ENCODE measurements around the gene SNPH.
A peak's percentile ranks its signal among the peaks of the same experiment; 100 is the strongest.

SNPH gene

DNA sequence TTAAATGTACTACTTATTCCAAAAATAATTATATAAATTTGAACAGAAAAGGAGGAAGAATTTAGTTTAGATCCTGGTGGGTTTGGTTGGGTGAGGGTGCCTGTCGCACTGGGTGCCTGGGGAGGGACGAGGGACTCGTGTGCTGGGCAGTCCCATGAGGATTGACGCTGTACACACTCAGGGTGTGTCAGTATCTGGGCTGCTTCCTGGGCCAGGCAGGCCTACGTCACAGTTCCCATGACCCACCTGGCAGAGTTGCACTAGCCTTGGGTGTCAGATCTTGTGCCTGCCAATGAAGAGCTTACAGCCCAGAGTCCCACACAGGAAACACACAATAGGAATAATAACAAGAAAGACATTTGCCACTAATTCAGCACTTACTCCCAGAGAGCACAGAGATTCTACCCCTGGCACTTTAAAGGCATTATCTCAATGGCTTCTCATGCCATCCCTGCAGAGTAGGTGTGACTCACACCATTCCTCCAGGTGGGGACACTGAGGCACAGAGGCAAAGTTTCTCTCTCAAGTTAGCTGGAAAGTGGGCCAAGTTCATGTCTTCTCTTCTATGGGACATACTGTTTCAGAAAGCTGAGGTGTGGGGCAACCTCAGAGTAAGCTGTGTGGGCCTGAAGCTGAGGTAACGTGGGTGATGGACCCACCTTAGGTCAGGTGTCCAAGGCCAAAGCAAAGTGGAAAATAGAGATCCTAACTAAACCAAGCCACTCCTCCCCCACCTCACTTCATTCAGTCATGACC is 64.2 kb downstream of the SNPH start:
- peaks cover 19 to 27% of the 10 kb centered on the region in 2 donors for H3K4me1 ChIP-seq (ENCODE audit: control insufficient read depth in 1 of 2, insufficient read depth in 2 of 2, low read length in 2 of 2)
- no peak overlapping the region for H3K4me3 ChIP-seq (ENCODE audit: low read depth in 1 of 2, low read length in 2 of 2)
- H3K36me3 ChIP-seq (ENCODE audit: control insufficient read depth in 1 of 2, insufficient read depth in 2 of 2, low read length in 2 of 2), result peaks cover 0 to 24% of the 10 kb centered on the region in 2 donors
- no peaks in the 10 kb centered on the region for H3K27me3 ChIP-seq (ENCODE audit: low read depth, low read length)
- H3K9me3 ChIP-seq (ENCODE audit: control insufficient read depth in 1 of 2, low read length in 2 of 2), result no peaks in the 10 kb centered on the region
- H3K27ac ChIP-seq (ENCODE audit: low read length), result peak overlapping the region; percentile 98

- Histone ChIP-seq H3K27me3 (ENCODE audit: low read depth, low read length) (no peaks in the 10 kb centered on the region), H3K4me1 (ENCODE audit: control insufficient read depth in 1 of 2, insufficient read depth in 2 of 2, low read length in 2 of 2) (peaks cover 18 to 27% of the 10 kb centered on the region in 2 donors), H3K9me3 (ENCODE audit: control insufficient read depth in 1 of 2, low read length in 2 of 2) (no peaks in the 10 kb centered on the region), H3K4me3 (ENCODE audit: low read depth in 1 of 2, low read length in 2 of 2) (no peak overlapping the region), H3K36me3 (ENCODE audit: control insufficient read depth in 1 of 2, insufficient read depth in 2 of 2, low read length in 2 of 2) (peaks cover 0 to 20% of the 10 kb centered on the region in 2 donors), H3K27ac (ENCODE audit: low read length) (peak overlapping the region; percentile 98)
Measured at GRCh38 chr20:1331101-1331500, 65.0 kb downstream of the SNPH start.

DNA sequence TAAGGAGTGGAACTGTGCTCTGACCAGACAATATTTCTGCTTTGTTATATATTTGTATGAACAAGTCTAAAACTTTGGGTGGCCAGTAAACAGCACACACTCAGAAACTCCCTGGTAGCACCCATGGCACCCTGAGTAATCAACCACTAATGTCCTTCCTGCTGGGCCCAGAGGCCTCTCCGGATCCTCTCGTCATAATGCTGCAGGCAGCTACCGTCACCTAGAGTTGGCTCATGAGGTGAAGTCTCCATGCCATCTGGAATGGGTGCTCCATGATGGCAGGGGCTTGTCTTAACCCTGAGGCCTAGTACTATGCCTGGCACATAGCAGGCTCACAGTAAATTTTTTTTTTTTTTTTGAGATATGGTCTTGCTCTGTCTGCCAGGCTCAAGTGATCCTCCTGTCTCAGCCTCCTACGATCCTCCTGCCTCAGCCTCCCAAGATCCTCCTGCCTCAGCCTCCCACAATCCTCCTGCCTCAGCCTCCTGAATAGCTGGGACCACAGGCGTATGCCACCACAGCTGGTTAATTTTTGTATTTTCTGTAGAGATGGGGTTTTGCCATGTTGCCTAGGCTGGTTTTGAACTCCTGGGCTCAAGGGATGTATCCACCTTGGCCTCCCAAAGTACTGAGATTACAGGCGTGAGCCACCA is 65.8 kb downstream of the SNPH start:
- peaks cover 11 to 25% of the 10 kb centered on the region in 2 donors for H3K4me1 ChIP-seq (ENCODE audit: control insufficient read depth in 1 of 2, insufficient read depth in 2 of 2, low read length in 2 of 2)
- no peak overlapping the region for H3K27ac ChIP-seq (ENCODE audit: low read length)

GRCh38 chr20:1332749-1333300 is 66.7 kb downstream of the SNPH start:
- H3K27me3 ChIP-seq (ENCODE audit: low read depth, low read length), result no peaks in the 10 kb centered on the region
- H3K27ac ChIP-seq (ENCODE audit: low read length), result no peak overlapping the region
- peaks cover 6 to 25% of the 10 kb centered on the region in 2 donors for H3K4me1 ChIP-seq (ENCODE audit: control insufficient read depth in 1 of 2, insufficient read depth in 2 of 2, low read length in 2 of 2)
- H3K9me3 ChIP-seq (ENCODE audit: control insufficient read depth in 1 of 2, low read length in 2 of 2), result no peaks in the 10 kb centered on the region
- peaks cover 0 to 20% of the 10 kb centered on the region in 2 donors for H3K36me3 ChIP-seq (ENCODE audit: control insufficient read depth in 1 of 2, insufficient read depth in 2 of 2, low read length in 2 of 2)
- no peak overlapping the region for H3K4me3 ChIP-seq (ENCODE audit: low read depth in 1 of 2, low read length in 2 of 2)

More for the DNA sequence above, 65.8 kb downstream of the SNPH start:
- no peaks in the 10 kb centered on the region for H3K9me3 ChIP-seq (ENCODE audit: control insufficient read depth in 1 of 2, low read length in 2 of 2)
- H3K36me3 ChIP-seq (ENCODE audit: control insufficient read depth in 1 of 2, insufficient read depth in 2 of 2, low read length in 2 of 2), result peaks cover 0 to 20% of the 10 kb centered on the region in 2 donors
- H3K4me3 ChIP-seq (ENCODE audit: low read depth in 1 of 2, low read length in 2 of 2), result no peak overlapping the region
- H3K27me3 ChIP-seq (ENCODE audit: low read depth, low read length), result no peaks in the 10 kb centered on the region

DNA sequence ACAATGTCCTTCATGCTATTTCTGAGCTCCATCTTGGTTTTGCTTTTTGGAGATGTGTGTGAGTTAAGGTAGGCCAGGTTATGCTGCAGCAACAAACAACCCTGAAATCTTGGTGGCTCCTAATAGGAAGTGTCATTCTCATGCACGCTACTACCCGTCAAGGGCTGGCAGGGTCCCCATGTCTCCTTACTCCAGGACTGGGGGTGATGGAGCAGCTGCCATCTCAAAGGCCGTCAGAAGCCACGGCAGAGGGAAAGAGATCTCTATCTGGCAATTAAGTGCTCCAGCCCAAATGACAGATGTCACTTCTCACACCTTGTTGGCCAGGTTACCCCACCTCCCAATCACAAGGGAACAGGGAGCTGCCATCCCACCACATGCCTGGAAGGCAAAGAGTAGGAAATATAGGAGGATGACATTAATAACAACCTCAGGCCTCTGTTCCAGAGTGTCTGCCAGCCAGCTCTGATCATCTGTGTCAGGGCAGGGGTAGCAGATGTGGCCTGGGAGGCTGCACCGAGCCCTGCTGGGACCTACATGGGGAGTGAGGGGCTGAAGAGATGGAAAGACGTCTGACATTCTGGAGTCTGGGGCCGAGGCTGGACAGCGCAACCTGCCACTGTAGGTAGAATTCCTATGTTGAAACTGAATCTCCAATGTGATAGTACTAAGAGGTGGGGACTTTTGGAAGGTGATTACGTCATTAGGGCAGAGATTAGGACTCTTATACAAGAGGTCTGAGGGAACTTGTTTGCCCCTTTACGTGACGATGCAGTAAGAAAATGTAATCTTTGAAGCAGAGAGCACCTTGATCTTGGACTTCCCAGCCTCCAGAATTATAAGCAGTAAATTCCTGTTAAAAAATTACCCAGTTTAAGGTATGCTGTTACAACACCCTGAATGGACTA is 67.6 kb downstream of the SNPH start:
- Histone ChIP-seq H3K27me3 (ENCODE audit: low read depth, low read length) (no peaks in the 10 kb centered on the region), H3K4me1 (ENCODE audit: control insufficient read depth in 1 of 2, insufficient read depth in 2 of 2, low read length in 2 of 2) (peaks cover 4 to 17% of the 10 kb centered on the region in 2 donors), H3K4me3 (ENCODE audit: low read depth in 1 of 2, low read length in 2 of 2) (no peak overlapping the region), H3K9me3 (ENCODE audit: control insufficient read depth in 1 of 2, low read length in 2 of 2) (no peaks in the 10 kb centered on the region), H3K36me3 (ENCODE audit: control insufficient read depth in 1 of 2, insufficient read depth in 2 of 2, low read length in 2 of 2) (peaks cover 0 to 20% of the 10 kb centered on the region in 2 donors), H3K27ac (ENCODE audit: low read length) (no peak overlapping the region)

- Histone ChIP-seq H3K9me3 (ENCODE audit: control insufficient read depth in 1 of 2, low read length in 2 of 2) (no peaks in the 10 kb centered on the region), H3K27me3 (ENCODE audit: low read depth, low read length) (no peaks in the 10 kb centered on the region), H3K4me3 (ENCODE audit: low read depth in 1 of 2, low read length in 2 of 2) (no peak overlapping the region), H3K36me3 (ENCODE audit: control insufficient read depth in 1 of 2, insufficient read depth in 2 of 2, low read length in 2 of 2) (peaks cover 0 to 20% of the 10 kb centered on the region in 2 donors), H3K27ac (ENCODE audit: low read length) (no peak overlapping the region), H3K4me1 (ENCODE audit: control insufficient read depth in 1 of 2, insufficient read depth in 2 of 2, low read length in 2 of 2) (peaks cover 4 to 14% of the 10 kb centered on the region in 2 donors)
Measured at GRCh38 chr20:1334370-1334731, 68.3 kb downstream of the SNPH start.

GRCh38 chr20:1334761-1335160 is 68.7 kb downstream of the SNPH start:
- H3K4me1 ChIP-seq (ENCODE audit: control insufficient read depth in 1 of 2, insufficient read depth in 2 of 2, low read length in 2 of 2), result peaks cover 4 to 14% of the 10 kb centered on the region in 2 donors
- no peaks in the 10 kb centered on the region for H3K9me3 ChIP-seq (ENCODE audit: control insufficient read depth in 1 of 2, low read length in 2 of 2)
- no peak overlapping the region for H3K4me3 ChIP-seq (ENCODE audit: low read depth in 1 of 2, low read length in 2 of 2)
- peaks cover 0 to 20% of the 10 kb centered on the region in 2 donors for H3K36me3 ChIP-seq (ENCODE audit: control insufficient read depth in 1 of 2, insufficient read depth in 2 of 2, low read length in 2 of 2)
- H3K27ac ChIP-seq (ENCODE audit: low read length), result no peak overlapping the region
- no peaks in the 10 kb centered on the region for H3K27me3 ChIP-seq (ENCODE audit: low read depth, low read length)

DNA sequence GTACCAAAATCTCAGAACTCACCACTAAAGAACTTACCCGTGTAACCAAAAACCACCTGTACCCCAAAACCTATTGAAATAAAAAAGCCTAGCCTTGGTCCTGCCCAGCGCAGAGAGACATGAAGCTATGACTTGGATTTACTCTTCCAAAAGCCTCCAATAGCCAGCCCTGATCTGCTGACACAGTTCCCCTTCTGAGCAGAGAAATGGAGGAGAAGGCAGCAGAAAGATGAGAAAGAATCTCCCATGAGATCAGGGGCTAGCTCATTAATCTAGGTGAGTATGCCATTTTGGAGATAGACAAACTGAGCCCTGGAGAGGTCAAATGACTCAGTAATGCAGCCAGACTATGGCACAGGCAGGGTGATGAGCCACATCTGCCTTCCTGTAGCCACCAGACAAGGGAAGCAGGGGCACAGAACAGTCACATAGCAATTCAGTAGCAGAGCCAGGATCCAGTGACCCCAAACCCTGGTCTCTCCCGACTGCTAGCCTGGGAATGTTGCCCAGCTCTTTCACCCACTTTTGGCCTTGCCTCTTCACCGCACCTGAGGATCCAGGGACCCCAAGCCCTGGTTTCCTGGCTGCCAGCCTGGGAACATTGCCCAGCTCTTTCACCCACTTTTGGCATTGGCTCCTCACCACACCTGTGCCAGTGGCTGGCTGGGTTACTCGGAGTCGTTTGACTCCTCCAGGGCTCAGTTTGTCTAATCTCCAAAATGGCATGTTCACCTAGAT is 70.0 kb downstream of the SNPH start:
- Histone ChIP-seq H3K27me3 (ENCODE audit: low read depth, low read length) (no peaks in the 10 kb centered on the region), H3K9me3 (ENCODE audit: control insufficient read depth in 1 of 2, low read length in 2 of 2) (no peaks in the 10 kb centered on the region), H3K4me1 (ENCODE audit: control insufficient read depth in 1 of 2, insufficient read depth in 2 of 2, low read length in 2 of 2) (peaks cover 0 to 14% of the 10 kb centered on the region in 2 donors), H3K4me3 (ENCODE audit: low read depth in 1 of 2, low read length in 2 of 2) (no peak overlapping the region), H3K27ac (ENCODE audit: low read length) (no peak overlapping the region), H3K36me3 (ENCODE audit: control insufficient read depth in 1 of 2, insufficient read depth in 2 of 2, low read length in 2 of 2) (peaks cover 0 to 18% of the 10 kb centered on the region in 2 donors)

DNA sequence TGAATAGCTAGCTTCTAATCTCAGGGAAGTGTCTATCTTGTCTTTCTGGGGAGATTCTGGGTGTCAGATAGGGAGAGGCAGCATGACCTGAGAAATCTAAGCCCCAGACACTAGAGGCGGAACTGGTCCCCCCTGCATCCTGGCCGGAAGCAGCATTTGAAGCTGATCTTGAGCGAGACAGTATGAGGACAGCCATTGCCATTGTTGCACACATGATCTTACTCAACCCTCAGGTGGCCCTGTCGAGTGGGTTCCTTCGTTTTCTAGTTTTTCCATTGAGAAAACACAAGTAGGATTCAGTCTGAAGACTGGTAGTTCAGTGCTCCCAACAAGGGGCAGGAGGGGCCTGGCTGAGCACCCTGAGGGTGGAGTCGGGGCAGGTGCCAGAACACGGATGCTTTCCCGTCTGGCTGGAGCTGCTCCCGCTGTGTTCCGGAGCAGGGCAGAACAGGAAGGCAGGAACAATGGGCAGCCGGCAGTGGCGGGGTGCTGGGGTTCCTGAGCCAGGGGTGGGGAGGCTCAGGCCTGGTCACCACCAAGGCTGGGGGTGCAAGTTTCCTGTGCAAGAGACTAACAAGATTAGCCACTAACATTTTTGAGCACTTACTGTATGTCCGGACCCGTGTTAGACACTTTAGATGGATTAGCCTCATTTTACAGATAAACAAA is 70.7 kb downstream of the SNPH start:
- peaks cover 0 to 16% of the 10 kb centered on the region in 2 donors for H3K36me3 ChIP-seq (ENCODE audit: control insufficient read depth in 1 of 2, insufficient read depth in 2 of 2, low read length in 2 of 2)
- H3K4me1 ChIP-seq (ENCODE audit: control insufficient read depth in 1 of 2, insufficient read depth in 2 of 2, low read length in 2 of 2), result peaks cover 0 to 14% of the 10 kb centered on the region in 2 donors
- H3K9me3 ChIP-seq (ENCODE audit: control insufficient read depth in 1 of 2, low read length in 2 of 2), result no peaks in the 10 kb centered on the region
- H3K27ac ChIP-seq (ENCODE audit: low read length), result peak overlapping the region; percentile 5
- H3K27me3 ChIP-seq (ENCODE audit: low read depth, low read length), result no peaks in the 10 kb centered on the region
- no peak overlapping the region for H3K4me3 ChIP-seq (ENCODE audit: low read depth in 1 of 2, low read length in 2 of 2)

GRCh38 chr20:1337441-1337840 is 71.3 kb downstream of the SNPH start:
- Histone ChIP-seq H3K36me3 (ENCODE audit: control insufficient read depth in 1 of 2, insufficient read depth in 2 of 2, low read length in 2 of 2) (peaks cover 0 to 12% of the 10 kb centered on the region in 2 donors), H3K9me3 (ENCODE audit: control insufficient read depth in 1 of 2, low read length in 2 of 2) (no peaks in the 10 kb centered on the region), H3K4me3 (ENCODE audit: low read depth in 1 of 2, low read length in 2 of 2) (no peak overlapping the region), H3K27ac (ENCODE audit: low read length) (peak overlapping the region; percentile 5), H3K27me3 (ENCODE audit: low read depth, low read length) (no peaks in the 10 kb centered on the region), H3K4me1 (ENCODE audit: control insufficient read depth in 1 of 2, insufficient read depth in 2 of 2, low read length in 2 of 2) (peaks cover 0 to 14% of the 10 kb centered on the region in 2 donors)

Measured in muscle layer of duodenum (tissue), 2 donors.